ENCODE data around the gene NPM1. TPM values are rescaled to one million over a fixed set of nuclear protein-coding genes. Genes with fewer than 3 reads are reported as not detected.
A peak's percentile ranks its signal among the peaks of the same experiment; 100 is the strongest.

The NPM1 gene
- total RNA-seq, 2 donors from 2014 or later = 1,997 to 2,127 TPM

DNA sequence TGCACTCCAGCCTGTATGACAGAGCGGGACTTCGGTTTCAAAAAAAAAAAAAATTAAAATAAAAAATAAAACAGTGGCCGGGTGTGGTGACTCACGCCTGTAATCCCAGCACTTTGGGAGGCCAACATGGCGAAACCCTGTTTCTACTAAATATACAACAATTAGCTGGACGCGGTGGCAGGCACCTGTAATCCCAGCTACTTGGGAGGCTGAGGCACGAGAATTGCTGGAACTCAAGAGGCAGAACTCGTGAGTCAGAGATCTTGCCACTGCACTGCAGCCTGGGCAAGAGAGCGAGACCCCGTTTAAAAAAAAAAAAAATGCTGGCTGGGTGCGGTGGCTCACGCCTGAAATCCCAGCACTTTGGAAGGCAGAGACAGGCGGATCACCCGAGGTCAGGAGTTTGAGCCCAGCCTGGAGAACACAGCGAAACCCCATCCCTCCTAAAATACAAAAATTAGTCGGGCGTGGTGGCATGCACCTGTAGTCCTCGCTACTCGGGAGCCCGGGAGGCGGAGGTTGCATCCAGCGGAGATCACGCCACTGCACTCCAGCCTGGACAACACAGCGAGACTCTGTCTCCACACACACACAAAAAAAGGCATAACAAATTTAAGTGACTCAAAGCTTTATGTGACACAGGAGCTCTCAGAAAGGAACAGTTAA lies 1.5 kb upstream of the NPM1 start:
- Histone ChIP-seq H3K9ac (ENCODE audit: extremely low read depth, low read length, poor library complexity, severe bottlenecking) (no peak overlapping the region), H3K4me1 (ENCODE audit: control insufficient read depth, insufficient read depth, low read length) (no peaks in the 10 kb centered on the region), H3K4me3 (ENCODE audit: low read length) (peak overlapping the region; percentile 97), H3K27me3 (ENCODE audit: control insufficient read depth, insufficient read depth, low read length, poor library complexity, severe bottlenecking) (no peaks in the 10 kb centered on the region), H3K27ac (ENCODE audit: low read depth, low read length) (no peak overlapping the region), H3K36me3 (ENCODE audit: control insufficient read depth, insufficient read depth, low read length) (peaks cover 27% of the 10 kb centered on the region), H3K9me3 (ENCODE audit: control insufficient read depth, low read length) (no peaks in the 10 kb centered on the region)
- TF ChIP-seq, protein P1, sequence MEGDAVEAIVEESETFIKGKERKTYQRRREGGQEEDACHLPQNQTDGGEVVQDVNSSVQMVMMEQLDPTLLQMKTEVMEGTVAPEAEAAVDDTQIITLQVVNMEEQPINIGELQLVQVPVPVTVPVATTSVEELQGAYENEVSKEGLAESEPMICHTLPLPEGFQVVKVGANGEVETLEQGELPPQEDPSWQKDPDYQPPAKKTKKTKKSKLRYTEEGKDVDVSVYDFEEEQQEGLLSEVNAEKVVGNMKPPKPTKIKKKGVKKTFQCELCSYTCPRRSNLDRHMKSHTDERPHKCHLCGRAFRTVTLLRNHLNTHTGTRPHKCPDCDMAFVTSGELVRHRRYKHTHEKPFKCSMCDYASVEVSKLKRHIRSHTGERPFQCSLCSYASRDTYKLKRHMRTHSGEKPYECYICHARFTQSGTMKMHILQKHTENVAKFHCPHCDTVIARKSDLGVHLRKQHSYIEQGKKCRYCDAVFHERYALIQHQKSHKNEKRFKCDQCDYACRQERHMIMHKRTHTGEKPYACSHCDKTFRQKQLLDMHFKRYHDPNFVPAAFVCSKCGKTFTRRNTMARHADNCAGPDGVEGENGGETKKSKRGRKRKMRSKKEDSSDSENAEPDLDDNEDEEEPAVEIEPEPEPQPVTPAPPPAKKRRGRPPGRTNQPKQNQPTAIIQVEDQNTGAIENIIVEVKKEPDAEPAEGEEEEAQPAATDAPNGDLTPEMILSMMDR (conservative IDR thresholded peaks at IDR 0.05) = no peak
- Mint-ChIP-seq H3K4me1 (peaks cover 17% of the 10 kb centered on the region), H3K27me3 (ENCODE audit: insufficient read depth) (no peaks in the 10 kb centered on the region), H3K36me3 (ENCODE audit: low read depth) (peaks cover 32% of the 10 kb centered on the region), H3K9me3 (peaks cover 2% of the 10 kb centered on the region), H3K4me3 (peak overlapping the region; percentile 99), H3K27ac (no peak overlapping the region)
- 96 to 97% methylated on average over 19 to 25 of the region's 25 CpGs for WGBS, 2 experiments (ENCODE audit: insufficient coverage in 1 of 2, insufficient read length in 1 of 2)
- DNase-seq = peak; percentile 35

GRCh38 chr5:171386861-171387344 lies 746 bp upstream of the NPM1 start:
- Mint-ChIP-seq H3K36me3 (ENCODE audit: low read depth) (peaks cover 39% of the 10 kb centered on the region), H3K4me1 (peaks cover 21% of the 10 kb centered on the region), H3K9me3 (peaks cover 2% of the 10 kb centered on the region), H3K27ac (peak overlapping the region; percentile 100), H3K4me3 (peak overlapping the region; percentile 99), H3K27me3 (ENCODE audit: insufficient read depth) (no peaks in the 10 kb centered on the region)
- Histone ChIP-seq H3K9ac (ENCODE audit: extremely low read depth, low read length, poor library complexity, severe bottlenecking) (peak overlapping the region; percentile 97), H3K27me3 (ENCODE audit: control insufficient read depth, insufficient read depth, low read length, poor library complexity, severe bottlenecking) (no peaks in the 10 kb centered on the region), H3K9me3 (ENCODE audit: control insufficient read depth, low read length) (no peaks in the 10 kb centered on the region), H3K27ac (ENCODE audit: low read depth, low read length) (peak overlapping the region; percentile 86), H3K4me1 (ENCODE audit: control insufficient read depth, insufficient read depth, low read length) (no peaks in the 10 kb centered on the region), H3K36me3 (ENCODE audit: control insufficient read depth, insufficient read depth, low read length) (peaks cover 35% of the 10 kb centered on the region), H3K4me3 (ENCODE audit: low read length) (peak overlapping the region; percentile 97)
- TF ChIP-seq, protein P1 (conservative IDR thresholded peaks at IDR 0.05) = no peak
- WGBS, 2 experiments (ENCODE audit: insufficient coverage in 1 of 2, insufficient read length in 1 of 2) = 19 to 21% methylated on average over 19 to 20 of the region's 20 CpGs
- DNase-seq = peak; percentile 66

GRCh38 chr5:171387970-171388815 lies 544 bp downstream of the NPM1 start:
- H3K9me3 Mint-ChIP-seq = peaks cover 2% of the 10 kb centered on the region
- Histone ChIP-seq H3K9me3 (ENCODE audit: control insufficient read depth, low read length) (no peaks in the 10 kb centered on the region), H3K9ac (ENCODE audit: extremely low read depth, low read length, poor library complexity, severe bottlenecking) (peak overlapping the region; percentile 97), H3K4me1 (ENCODE audit: control insufficient read depth, insufficient read depth, low read length) (no peaks in the 10 kb centered on the region), H3K36me3 (ENCODE audit: control insufficient read depth, insufficient read depth, low read length) (peaks cover 48% of the 10 kb centered on the region), H3K27me3 (ENCODE audit: control insufficient read depth, insufficient read depth, low read length, poor library complexity, severe bottlenecking) (no peaks in the 10 kb centered on the region), H3K4me3 (ENCODE audit: low read length) (peak overlapping the region; percentile 97), H3K27ac (ENCODE audit: low read depth, low read length) (peak overlapping the region; percentile 90)
- TF ChIP-seq, protein P1 (conservative IDR thresholded peaks at IDR 0.05) = no peak
- peak overlapping the region; percentile 100 for H3K27ac Mint-ChIP-seq
- H3K36me3 Mint-ChIP-seq (ENCODE audit: low read depth) = peaks cover 52% of the 10 kb centered on the region
- H3K27me3 Mint-ChIP-seq (ENCODE audit: insufficient read depth) = no peaks in the 10 kb centered on the region
- peaks cover 27% of the 10 kb centered on the region for H3K4me1 Mint-ChIP-seq
- H3K4me3 Mint-ChIP-seq = peak overlapping the region; percentile 99
- 0% methylated on average over 18 to 56 of the region's 56 CpGs for WGBS, 2 experiments (ENCODE audit: insufficient coverage in 1 of 2, insufficient read length in 1 of 2)
- DNase-seq = peak; percentile 87
